ENCODE data around the gene PDLIM4.

DNA sequence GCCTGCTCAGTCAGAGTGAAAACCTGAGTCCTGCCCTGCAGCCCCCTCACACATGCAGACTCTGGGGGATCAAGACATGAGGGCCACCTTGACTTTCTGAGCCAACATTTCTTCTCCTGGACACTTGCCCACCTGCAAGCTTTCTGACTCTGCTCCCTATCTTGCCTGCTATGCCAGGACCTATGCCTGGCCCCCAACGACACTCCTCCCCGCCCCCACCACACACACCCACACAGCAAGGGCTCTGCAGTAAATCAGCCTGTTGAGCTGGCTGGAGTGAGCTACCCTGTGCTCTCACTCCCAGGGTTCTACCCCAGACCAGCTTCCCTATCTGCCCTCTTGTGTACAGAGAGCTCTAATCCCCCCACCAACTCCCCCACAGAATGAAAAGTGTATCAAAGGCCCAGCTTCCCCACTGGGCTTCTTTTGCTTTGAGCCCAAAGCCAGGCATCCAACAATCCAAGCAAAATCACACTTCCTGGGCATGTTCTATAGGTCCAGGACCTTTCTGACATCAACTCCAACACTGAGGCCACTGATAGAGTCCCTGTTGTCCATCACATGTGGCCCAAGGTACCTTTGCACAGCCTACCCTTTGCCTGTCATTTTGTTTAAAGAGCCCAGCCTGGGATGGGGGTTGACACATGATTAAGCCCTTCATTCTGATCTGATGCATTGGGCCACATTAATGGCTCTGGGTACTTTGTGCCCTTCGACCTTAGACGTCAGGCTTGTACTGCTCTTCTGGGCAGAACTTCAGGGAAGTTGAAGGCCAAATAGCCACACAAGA lies 7.2 kb downstream of the PDLIM4 start:
- TF ChIP-seq, protein P1, sequence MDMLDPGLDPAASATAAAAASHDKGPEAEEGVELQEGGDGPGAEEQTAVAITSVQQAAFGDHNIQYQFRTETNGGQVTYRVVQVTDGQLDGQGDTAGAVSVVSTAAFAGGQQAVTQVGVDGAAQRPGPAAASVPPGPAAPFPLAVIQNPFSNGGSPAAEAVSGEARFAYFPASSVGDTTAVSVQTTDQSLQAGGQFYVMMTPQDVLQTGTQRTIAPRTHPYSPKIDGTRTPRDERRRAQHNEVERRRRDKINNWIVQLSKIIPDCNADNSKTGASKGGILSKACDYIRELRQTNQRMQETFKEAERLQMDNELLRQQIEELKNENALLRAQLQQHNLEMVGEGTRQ (IDR thresholded peaks at IDR 0.05) = no peak
- TF ChIP-seq, protein P2, sequence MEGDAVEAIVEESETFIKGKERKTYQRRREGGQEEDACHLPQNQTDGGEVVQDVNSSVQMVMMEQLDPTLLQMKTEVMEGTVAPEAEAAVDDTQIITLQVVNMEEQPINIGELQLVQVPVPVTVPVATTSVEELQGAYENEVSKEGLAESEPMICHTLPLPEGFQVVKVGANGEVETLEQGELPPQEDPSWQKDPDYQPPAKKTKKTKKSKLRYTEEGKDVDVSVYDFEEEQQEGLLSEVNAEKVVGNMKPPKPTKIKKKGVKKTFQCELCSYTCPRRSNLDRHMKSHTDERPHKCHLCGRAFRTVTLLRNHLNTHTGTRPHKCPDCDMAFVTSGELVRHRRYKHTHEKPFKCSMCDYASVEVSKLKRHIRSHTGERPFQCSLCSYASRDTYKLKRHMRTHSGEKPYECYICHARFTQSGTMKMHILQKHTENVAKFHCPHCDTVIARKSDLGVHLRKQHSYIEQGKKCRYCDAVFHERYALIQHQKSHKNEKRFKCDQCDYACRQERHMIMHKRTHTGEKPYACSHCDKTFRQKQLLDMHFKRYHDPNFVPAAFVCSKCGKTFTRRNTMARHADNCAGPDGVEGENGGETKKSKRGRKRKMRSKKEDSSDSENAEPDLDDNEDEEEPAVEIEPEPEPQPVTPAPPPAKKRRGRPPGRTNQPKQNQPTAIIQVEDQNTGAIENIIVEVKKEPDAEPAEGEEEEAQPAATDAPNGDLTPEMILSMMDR (IDR thresholded peaks at IDR 0.05) = no peak
- TF ChIP-seq, protein P3, sequence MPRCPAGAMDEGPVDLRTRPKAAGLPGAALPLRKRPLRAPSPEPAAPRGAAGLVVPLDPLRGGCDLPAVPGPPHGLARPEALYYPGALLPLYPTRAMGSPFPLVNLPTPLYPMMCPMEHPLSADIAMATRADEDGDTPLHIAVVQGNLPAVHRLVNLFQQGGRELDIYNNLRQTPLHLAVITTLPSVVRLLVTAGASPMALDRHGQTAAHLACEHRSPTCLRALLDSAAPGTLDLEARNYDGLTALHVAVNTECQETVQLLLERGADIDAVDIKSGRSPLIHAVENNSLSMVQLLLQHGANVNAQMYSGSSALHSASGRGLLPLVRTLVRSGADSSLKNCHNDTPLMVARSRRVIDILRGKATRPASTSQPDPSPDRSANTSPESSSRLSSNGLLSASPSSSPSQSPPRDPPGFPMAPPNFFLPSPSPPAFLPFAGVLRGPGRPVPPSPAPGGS (IDR thresholded peaks at IDR 0.05) = no peak
- TF ChIP-seq EP300 (IDR thresholded peaks at IDR 0.05) = no peak
- no peak for TF ChIP-seq JUN (IDR thresholded peaks at IDR 0.05)
- TF ChIP-seq, protein P4, sequence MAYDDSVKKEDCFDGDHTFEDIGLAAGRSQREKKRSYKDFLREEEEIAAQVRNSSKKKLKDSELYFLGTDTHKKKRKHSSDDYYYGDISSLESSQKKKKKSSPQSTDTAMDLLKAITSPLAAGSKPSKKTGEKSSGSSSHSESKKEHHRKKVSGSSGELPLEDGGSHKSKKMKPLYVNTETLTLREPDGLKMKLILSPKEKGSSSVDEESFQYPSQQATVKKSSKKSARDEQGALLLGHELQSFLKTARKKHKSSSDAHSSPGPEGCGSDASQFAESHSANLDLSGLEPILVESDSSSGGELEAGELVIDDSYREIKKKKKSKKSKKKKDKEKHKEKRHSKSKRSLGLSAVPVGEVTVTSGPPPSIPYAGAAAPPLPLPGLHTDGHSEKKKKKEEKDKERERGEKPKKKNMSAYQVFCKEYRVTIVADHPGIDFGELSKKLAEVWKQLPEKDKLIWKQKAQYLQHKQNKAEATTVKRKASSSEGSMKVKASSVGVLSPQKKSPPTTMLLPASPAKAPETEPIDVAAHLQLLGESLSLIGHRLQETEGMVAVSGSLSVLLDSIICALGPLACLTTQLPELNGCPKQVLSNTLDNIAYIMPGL (CRISPR knock-in tag; IDR thresholded peaks at IDR 0.05; ENCODE audit: borderline replicate concordance) = no peak
- TF ChIP-seq E2F6 (IDR thresholded peaks at IDR 0.05; ENCODE audit: borderline replicate concordance, low read depth) = no peak
- TF ChIP-seq RAD21 (conservative IDR thresholded peaks at IDR 0.05 in 1 of 2, IDR thresholded peaks at IDR 0.05 in 1 of 2) = no peak
- no peak for TF ChIP-seq ZC3H11A (IDR thresholded peaks at IDR 0.05)
- no peak for TF ChIP-seq POLR2A (IDR thresholded peaks at IDR 0.05; ENCODE audit: low read length)
- no peak for TF ChIP-seq SMC3 (IDR thresholded peaks at IDR 0.05)
- no peak for TF ChIP-seq TFCP2L1 (CRISPR knock-in tag; IDR thresholded peaks at IDR 0.05)
- TF ChIP-seq MAZ (IDR thresholded peaks at IDR 0.05; ENCODE audit: borderline replicate concordance, low read depth, low read length) = no peak
- TF ChIP-seq NR3C1 (IDR thresholded peaks at IDR 0.05) = no peak

Data from A549 (cell line).